Astrocyte of the spinal cord (primary cell): ENCODE measurements around the gene PXYLP1.
"Not testable (repeated sequence)": the region's sequence is repeated elsewhere in the genome, so short reads cannot be mapped to it uniquely, and the experiment has no call there.

ENCODE experiments used
- DNase-seq: peaks from one replicate; pipeline ENCODE4 v3.0.0; 2011; ENCODE audit warnings: low read depth, low spot score
- H3K4me3 ChIP-seq: 2 replicates; pipeline ENCODE4 v1.5.1; 2011; ENCODE audit warnings: low read depth, mild to moderate bottlenecking, low read length, moderate library complexity
- in situ Hi-C: cut with HindIII; loops from 2 replicates; pipeline ENCODE4 v1.10.0; 2017; ENCODE audit warnings: low sequenced_read_pairs
- TF ChIP-seq, protein P1 (sequence below): IDR thresholded peaks from 2 replicates; pipeline ENCODE4 v1.5.1; 2012; ENCODE audit warnings: low read depth, mild to moderate bottlenecking, low read length, inconsistent platforms

PXYLP1 gene

GRCh38 chr3:141288336-141288990, 56.8 kb downstream of the PXYLP1 start:
- TF ChIP-seq, protein P1, sequence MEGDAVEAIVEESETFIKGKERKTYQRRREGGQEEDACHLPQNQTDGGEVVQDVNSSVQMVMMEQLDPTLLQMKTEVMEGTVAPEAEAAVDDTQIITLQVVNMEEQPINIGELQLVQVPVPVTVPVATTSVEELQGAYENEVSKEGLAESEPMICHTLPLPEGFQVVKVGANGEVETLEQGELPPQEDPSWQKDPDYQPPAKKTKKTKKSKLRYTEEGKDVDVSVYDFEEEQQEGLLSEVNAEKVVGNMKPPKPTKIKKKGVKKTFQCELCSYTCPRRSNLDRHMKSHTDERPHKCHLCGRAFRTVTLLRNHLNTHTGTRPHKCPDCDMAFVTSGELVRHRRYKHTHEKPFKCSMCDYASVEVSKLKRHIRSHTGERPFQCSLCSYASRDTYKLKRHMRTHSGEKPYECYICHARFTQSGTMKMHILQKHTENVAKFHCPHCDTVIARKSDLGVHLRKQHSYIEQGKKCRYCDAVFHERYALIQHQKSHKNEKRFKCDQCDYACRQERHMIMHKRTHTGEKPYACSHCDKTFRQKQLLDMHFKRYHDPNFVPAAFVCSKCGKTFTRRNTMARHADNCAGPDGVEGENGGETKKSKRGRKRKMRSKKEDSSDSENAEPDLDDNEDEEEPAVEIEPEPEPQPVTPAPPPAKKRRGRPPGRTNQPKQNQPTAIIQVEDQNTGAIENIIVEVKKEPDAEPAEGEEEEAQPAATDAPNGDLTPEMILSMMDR: no peak
- DNase-seq: no peak
- H3K4me3 ChIP-seq: no peak overlapping the region

DNA sequence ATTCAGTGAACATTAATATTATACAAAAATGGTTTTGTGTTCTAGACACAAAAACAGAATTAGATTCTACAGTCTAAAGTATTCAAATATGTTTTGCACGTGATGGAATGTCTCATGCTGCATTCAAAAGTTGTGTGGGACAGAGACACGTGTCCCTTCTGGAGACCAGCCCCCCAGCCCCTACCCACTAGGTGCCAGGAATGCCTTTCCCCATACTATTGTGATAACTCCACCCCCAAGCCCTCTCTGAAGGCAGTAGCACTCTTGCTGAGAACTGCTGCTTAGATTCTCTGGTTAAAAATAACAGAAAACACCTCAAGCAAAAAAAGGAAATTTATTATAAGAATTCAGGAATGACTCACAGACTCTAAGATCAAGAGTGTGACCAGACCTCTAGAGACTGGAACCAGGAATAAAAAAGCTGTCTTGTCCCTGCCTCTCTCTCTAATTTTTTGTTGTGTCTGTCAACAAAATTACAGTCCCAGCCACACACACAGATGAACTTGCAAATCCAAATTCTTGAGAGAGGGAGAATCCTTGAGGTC, 57.7 kb downstream of the PXYLP1 start:
- in situ Hi-C loops: no loop called here
- H3K4me3 ChIP-seq: no peak overlapping the region
- TF ChIP-seq, protein P1: no peak
- no peak for DNase-seq

More at GRCh38 chr3:141288336-141288990, 56.8 kb downstream of the PXYLP1 start:
- in situ Hi-C loops: no loop called here

- no peak for DNase-seq
- no peak overlapping the region for H3K4me3 ChIP-seq
- TF ChIP-seq, protein P1: no peak
- in situ Hi-C loops: no loop called here
Measured at GRCh38 chr3:141291559-141292355, 60.1 kb downstream of the PXYLP1 start.

GRCh38 chr3:141292356-141293058, 60.9 kb downstream of the PXYLP1 start:
- H3K4me3 ChIP-seq: no peak overlapping the region
- TF ChIP-seq, protein P1: no peak
- in situ Hi-C loops: no loop called here
- no peak for DNase-seq

DNA sequence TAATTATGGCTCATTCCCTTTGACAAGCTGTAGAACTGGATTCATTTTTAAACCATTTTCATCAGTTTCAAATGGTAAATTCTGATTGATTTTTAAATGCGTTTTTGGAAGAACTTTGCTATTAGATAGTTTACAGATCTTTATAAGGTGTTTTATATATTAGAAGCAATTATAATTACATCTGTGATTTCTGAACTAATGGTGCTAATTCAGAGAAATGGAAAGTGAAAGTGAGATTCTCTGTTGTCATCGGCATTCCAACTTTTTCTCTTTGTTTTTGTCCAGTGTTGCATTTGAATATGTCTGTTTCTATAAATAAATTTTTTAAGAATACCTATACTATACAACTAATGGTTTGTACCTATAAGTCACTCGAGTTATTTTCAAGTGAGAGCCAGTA, 62.7 kb downstream of the PXYLP1 start:
- TF ChIP-seq, protein P1: no peak
- H3K4me3 ChIP-seq: no peak overlapping the region
- in situ Hi-C loops: no loop called here
- peak; percentile 29 for DNase-seq

GRCh38 chr3:141294848-141295247, 63.2 kb downstream of the PXYLP1 start:
- in situ Hi-C loops: no loop called here
- peak; percentile 64 for DNase-seq
- TF ChIP-seq, protein P1: no peak
- H3K4me3 ChIP-seq: no peak overlapping the region

GRCh38 chr3:141300426-141300825, 68.8 kb downstream of the PXYLP1 start:
- H3K4me3 ChIP-seq, DNase-seq, in situ Hi-C loops: not testable (repeated sequence)
